Stimulated activated CD4-positive, alpha-beta T cell treated with anti-CD3 and anti-CD28 coated beads, TNF-alpha, amount 100 ng/mL, for 24 hours (primary cell): ENCODE results near the gene PJVK.
"Not testable (repeated sequence)": the region's sequence is repeated elsewhere in the genome, so short reads cannot be mapped to it uniquely, and the experiment has no call there.

ENCODE experiments used
- DNase-seq, 3 experiments: peaks; one replicate each; pipeline ENCODE4 v3.0.0-alpha.2; 2020; ENCODE audit warnings: low read depth in 3 of 3

The PJVK gene

DNA sequence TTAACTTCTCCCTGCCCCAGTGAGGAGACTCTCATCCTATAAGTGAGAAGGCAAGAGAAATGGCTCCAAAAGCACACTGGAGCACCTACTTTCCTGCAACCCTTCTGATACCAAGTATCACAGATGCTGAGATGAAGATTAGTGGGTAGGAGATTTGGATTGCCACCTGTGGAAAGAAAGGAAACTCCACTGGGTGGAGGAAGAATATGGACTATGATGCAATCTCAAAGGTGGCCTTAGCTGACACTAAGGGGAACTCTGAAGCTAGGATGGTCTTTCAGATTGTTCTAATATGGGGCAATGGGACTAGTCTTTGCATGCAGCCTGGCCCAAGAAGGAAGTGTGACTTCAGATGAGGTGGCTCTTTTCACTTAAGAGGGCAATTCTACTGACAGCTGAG is 21.8 kb upstream of the PJVK start:
- no peak for DNase-seq

- DNase-seq, result no peak
Observed at GRCh38 chr2:178436662-178437061, 14.5 kb upstream of the PJVK start.

GRCh38 chr2:178441426-178441825 is 9.8 kb upstream of the PJVK start:
- DNase-seq, result no peak

GRCh38 chr2:178448968-178449661 is 2.1 kb upstream of the PJVK start:
- no peak for DNase-seq

DNA sequence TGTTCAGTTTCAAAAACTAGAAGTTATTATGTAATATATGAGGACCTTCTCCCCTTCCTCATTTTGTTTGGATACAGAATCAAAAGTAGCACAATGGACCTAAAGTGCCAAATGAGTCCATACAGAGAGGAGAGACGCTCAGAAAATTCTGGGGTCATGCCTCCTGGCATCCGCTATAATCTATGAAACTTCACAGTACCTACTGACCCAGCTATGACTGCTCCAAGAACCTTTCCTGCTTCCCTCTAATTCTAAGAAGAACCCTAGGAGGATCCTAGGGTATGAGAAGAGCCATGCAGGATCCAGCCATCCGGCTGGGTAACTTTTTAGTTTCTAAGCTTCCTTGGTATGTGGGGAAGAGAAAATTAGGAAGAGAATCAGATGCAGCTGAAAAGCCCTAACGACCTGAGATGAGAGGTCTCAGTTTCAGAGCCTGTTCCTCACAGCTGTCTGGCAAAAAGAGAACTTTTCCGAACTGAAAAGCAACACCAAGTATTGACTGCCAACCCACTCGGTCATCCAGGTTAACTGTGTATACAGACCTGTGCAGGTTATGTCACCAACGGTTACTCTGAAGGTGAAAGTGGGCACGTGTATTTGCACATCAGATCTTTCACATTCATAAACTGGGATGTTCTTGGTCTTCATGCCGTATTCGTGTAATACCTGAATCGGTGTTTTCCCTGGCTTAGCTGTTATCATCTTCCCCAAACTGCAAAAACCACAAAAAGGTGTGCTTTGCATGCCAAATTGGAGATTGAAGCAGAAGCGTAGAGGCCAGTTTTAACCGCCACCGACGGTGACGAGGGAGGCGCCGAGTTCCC is 1.3 kb upstream of the PJVK start:
- peak in 1 of 3 experiments; percentile 46 for DNase-seq

GRCh38 chr2:178450524-178450773 is 729 bp upstream of the PJVK start:
- no peak for DNase-seq

DNA sequence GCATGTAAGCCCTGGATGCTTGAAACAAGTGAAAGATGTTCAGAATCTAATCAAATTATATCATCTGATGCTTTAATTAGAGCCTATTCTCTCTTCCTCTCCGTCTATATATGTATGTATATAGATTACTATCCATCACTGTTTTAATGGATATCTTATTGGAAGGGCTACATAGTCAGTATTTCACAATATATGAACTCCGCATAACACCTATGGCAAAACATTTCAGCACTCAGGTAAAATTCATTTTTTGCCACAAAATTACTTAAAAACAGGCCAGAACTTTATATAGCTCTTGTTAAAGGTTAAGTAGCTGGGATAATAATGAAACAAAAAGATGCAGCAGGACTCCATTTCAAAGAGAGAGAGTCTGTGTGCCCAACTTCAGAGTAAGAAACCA is 1.2 kb downstream of the PJVK start:
- no peak for DNase-seq

DNA sequence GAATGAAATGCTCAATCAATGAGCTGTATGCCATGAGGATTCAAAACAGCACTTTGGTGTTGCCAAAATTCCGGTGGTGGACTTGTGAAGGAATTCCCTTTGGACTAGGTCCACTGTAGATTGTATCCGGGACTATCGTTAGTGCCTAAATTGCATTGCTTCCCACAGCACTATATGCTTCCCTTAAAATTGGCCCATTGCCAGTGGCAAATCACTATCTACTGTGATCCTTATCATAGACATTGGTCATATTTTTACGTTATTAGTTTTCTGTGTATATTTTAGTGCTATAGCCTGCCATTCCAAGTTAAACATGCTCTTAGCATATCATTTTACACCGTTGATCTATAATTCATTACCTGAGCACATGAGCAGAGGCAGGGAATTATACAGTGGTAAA is 1.7 kb downstream of the PJVK start:
- DNase-seq, result no peak

- DNase-seq, result no peak
Observed at GRCh38 chr2:178455947-178456346, 4.8 kb downstream of the PJVK start.

DNA sequence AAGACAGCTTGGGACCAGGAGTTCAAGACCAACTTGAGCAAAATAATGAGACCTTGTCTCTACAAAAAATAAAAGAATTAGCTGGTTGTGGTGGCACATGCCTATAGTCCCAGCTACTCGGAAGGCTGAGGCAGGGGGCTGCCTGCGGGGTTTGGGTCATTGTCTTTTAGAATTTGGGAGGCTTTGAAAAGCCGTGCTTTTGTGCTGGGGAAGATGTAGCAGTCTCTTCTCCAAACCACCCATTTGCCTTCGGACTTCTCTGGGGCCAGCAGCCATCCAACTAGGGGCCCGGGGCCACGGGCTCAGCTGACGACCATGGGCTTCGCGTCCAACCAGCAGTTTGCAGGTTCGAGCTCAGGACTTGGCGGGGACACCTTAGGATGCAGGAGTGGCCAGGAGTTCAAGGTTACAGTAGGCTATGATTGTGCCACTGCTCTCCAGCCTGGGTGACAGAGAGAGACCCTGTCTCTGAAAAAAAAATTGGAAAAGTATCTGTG is 6.3 kb downstream of the PJVK start:
- DNase-seq, result no peak

DNA sequence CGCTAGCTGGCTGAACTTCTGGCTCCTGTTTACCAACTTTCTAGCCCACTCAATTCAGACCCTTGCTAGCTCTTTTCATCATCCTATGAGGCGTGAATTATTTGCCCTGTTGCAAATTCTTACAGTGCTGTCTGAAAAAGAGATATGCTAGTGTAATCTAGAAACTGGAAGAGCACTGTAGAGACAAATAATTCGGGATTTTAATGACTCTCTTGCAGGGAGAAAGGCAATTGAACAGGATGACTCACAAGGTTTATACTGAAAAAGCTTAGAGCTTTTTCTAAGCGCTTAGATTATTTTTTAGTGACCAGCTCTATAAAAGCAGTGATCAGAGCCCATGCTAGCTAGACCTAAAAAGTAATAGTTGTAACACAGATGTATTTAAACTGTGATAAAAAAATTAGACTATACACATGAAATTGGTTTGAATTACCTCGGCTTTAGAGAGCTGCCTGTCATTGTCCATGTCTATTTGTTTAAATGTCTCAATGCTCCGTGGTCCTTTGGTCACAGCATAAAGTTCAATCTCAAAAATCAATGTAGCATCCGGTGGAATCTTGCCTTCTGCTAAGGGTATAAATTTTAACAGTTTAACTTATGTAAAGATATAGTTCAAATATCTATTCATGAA is 18.2 kb downstream of the PJVK start:
- no peak for DNase-seq

DNA sequence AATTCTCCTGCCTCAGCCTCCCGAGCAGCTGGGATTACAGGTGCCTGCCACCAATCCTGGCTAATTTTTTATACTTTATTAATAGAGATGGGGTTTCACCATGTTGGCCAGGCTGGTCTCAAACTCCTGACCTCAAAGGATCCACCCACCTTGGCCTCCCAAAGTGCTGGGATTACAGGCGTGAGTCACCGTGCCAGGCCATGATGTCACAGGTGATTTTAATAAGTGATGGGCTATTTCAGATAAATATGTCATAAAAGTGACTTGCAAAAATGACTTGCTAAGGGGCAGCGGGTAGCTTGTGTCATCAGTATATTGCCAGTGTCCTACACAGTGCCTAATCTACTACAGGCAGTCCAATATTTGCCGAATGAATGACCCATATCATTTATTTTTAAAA is 20.1 kb downstream of the PJVK start:
- not testable (repeated sequence) for DNase-seq

- DNase-seq, result no peak
Observed at GRCh38 chr2:178473373-178473772, 22.2 kb downstream of the PJVK start.

GRCh38 chr2:178473931-178474330 is 22.8 kb downstream of the PJVK start:
- no peak for DNase-seq

DNA sequence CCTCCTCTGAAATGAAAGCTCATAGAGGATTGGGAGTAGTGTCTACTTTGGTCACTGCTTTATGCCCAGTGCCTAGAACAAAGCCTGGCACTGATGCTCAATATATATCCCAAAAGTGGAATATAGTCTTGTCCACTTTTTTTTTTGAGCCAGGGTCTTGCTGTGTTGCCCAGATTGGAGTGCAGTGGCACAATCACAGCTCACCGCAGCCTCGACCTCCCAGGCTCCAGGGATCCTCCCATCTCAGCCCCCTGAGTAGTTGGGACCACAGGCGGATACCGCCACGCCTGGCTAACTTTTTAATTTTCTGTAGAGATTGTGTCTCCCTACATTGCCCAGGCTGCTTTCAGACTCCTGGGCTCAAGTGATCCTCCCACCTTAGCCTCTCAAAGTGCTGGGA is 23.4 kb downstream of the PJVK start:
- DNase-seq, result no peak

GRCh38 chr2:178476477-178476876 is 25.3 kb downstream of the PJVK start:
- no peak for DNase-seq

DNA sequence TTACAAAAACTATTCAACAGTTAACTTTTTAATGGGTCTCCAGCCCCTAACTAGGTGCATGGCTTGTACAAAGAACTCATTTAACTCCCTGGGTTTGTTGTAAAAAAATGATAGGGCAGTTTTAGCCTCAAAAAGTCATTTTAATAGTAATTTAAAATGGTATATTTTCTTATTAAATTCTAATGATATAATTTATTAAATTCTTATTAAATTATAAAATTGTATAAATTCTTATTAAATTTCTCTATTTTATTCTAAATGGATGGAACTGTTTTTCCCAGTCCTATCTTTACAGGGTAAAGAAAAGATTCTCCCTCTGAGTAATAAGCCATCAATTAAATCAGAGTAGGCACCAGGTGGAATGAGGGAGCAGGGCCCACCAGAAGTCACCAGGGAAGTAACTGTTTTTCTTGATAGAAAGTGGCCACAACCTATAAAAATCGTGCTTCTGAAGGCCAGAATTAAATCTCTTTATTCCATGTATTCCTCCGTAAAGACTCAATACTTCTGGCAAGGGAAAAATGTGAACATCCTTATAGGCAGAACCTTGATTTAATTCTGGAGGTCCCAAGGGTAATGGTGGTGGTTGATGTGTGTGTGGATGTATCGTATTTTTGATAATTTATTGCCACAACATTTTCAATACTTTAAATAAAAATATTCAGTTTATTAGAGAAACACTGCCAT is 26.4 kb downstream of the PJVK start:
- DNase-seq, result no peak

- no peak for DNase-seq
Observed at GRCh38 chr2:178478130-178478438, 26.9 kb downstream of the PJVK start.

DNA sequence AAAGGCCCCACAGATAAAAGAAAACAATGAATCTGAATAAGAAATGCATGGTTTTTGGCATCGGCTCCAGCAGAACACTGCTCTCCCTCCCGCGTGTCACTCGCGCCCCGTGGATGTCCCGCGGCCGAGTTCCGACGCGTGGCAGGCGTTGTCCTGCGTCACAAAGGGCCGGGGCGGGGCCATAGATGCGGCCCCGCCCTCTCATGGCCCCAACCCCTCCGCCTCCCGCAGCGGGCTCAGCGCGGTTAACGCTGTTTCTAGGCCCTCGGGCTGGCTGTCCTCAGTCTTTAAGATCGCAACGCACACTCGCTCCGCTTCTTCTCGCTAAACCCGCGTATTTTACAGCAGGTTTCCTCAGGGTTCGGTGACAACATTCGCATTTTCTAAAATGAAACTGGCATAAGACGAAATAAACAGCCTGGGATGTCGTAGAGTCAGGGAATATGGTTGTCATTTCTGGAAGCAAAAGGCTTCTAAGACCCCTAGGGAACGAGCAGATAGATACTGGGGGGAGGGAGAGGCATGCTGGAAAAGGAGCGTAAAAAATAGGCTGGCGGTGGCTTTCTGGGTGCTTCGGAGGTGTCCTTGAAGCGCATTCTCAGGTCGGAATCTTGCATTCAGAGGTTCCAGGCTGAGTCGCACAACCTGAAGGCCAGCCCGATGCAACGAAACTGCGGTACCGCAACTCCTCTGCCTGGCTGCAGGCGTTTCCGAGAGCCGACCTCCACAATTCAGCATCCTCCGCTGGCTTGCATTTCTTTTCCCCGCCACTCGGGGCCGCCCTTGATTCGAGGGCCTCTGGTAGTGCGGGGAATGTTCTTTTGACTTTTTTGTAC is 27.5 kb downstream of the PJVK start, which contains the start of gene FKBP7:
FKBP7 (minus strand) TSS at position 162 of the 836 bp plus-strand sequence; CDS start at position 61, 101 bp downstream.
- DNase-seq, result peak; percentile 60 to 75 (median 62)

DNA sequence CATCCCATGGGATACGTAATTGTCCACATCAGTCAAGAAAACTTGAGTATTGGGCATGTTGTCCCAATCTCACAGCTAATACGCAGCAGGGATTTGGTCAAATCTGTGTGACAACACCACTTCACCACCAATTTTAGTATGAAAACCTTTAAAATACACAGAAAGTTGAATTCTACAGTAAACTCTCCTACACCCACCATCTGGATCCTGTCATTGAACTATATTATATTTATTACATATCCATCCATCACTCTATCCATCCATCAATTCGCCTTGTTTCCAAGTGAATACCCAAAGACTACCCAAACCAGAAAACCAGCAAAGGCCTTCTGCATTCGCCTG is 28.1 kb downstream of the PJVK start:
- DNase-seq, result no peak

DNA sequence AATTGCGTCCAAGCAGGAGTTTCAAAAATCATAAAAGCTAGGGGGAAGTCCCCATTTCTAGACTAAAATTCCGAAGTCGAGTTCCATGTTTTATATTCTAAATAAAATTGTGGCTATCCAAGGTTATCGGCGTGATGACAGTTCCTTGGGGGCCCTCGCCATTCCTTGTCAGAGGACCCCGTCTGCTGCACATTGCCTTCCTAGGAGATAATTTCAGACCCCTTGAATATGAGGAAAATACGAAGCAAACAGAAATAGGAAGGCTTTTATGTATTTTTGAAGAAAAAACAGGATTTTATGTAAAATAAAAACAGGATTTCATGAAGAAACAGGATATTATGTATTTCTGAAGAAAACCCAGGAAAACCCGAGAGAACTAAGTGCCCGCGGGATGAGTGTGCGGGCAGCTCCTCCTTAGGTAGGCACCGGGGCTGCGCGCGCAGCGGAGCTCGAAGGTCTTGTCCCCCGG is 28.6 kb downstream of the PJVK start:
- DNase-seq, result no peak
